Measurements from ENCODE around the gene PKIG. TPM values are rescaled to one million over a fixed set of nuclear protein-coding genes. Genes with fewer than 3 reads are reported as not detected.

The PKIG gene
- total RNA-seq, 1 donor from 2014 or later: 11.3 TPM

DNA sequence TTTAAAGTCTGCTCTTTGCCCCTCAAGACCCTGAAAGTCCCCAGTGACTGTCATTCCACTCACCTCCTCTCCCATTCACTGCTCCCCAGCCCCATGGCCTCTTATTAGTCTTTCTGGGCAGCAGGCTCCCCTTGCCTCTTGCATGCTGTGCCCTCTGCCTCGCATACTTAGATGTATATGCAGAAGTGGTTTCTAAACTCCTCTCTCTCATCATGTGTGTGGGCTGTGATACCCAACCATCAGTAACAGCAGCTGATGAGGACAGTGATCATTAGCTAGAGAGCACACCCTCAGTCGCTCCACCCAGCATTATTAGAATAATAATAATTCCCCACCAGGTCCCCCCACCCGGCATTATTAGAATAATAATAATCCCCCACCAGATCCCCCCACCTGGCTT is 14.5 kb downstream of the PKIG start:
- no peak for ATAC-seq

DNA sequence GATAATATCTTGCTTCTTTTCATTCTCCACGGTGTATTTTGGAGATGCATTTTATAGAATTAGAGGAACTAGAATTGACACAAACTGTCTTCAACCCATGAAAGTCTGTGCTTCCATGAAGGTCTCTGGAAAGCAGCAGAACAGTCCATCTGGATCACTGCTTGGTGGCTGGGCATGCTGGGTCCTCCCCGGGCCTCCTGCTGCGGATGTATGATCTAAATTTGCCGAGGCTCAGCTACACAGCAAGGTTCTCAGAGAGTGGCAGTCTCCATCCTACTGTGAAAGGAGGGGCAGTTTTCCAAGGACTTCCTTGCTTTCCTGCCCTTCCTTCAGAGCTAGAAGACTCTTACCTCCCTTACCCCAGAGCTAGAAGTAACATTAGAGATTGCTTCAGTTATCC is 15.1 kb downstream of the PKIG start:
- ATAC-seq: no peak

DNA sequence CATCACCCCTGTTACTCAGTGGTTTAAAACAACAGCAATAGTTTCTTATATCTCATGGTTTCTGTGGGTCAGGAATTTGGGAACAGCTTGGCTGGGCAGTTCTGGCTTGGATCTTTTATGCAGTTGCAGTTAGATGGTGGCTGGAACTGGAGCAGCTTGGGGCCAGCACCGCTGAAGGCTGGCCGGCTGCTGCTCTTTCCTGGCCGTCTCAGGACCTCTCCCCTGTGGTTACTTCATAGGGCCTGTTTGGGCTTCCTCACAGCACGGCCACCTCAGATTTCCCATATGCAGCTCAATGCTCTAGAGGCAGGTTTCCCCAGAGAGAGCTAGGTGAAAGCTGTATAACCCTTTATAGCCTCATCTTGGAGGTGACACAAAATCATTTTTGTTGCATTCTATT is 15.6 kb downstream of the PKIG start:
- ATAC-seq: no peak

DNA sequence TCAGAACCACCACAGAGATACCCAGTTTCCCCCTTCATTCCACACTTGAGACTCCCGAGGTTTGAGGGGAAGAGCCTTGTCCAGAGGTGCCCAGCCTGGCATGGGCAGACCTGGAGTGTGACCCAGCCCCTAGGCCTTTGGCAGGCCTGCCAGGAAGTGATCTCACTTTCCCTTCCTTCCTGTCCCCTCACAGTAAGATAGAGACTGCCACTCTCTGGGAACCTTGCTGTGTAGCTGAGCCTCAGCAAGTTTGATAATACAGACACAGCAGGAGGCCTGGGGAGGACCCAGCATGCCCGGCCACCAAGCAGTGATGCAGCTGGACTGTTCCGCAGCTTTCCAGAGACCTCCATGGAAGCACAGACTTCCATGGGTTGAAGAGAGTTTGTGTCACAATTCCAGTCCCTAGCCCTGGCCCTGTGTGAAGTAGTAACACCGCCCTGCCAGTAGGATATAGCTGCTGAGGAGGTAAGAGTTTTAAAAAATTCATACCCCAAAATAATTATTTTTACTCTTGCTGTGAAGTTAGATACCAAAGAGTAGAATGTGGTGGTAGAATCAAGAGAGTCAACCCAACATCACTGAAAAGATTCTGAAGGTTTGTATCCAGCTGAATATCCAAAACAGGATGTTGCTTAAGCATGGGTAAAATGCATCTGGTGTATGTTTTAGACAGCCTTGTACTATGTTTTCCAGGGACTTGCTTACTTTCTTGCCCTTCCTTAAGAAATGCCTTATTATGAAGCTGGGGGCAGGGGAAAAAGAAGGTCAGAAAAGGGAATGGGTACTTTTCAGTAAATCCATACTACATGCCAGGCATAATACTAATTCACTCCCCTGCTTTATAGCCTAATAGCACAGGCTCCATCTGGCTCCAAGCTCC is 16.3 kb downstream of the PKIG start:
- peak; percentile 61 for ATAC-seq

DNA sequence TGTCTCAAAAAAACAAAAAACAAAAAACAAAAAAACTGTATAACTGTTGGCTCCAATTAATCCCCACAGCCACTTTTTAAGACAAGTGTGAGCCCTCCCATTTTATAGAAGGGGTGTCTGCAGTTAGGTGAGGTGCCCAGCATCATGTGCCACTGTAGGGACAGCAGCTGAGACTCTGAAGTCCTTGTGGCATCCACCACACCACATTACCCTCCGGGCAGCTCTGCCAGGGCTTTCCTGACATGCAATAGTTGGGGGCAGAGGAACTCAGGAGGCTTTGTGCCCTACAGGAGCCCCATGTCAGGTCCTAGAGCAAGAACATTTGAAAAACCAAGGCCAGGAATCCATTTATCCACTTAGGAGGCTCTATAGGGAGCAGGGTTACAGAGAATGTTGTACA is 17.3 kb downstream of the PKIG start:
- ATAC-seq: no peak

DNA sequence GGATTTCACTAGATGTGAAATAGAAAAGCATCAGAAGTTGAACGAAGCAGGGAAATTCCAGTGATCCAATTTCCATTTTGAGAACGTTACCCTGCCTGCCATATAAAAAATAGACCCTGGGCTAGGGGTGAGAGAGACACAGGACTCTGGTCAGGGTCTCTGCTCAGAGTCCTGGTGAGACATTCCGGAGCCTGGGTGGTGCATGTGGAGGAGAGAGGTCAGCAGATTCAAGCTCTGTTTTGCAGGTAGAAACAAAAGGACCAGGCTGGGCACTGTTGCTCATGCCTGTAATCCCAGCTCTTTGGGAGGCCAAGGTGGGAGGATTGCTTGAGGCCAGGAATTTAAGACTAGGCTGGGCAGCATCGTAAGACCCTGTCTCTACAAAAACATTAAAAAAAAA is 17.9 kb downstream of the PKIG start:
- ATAC-seq: no peak

DNA sequence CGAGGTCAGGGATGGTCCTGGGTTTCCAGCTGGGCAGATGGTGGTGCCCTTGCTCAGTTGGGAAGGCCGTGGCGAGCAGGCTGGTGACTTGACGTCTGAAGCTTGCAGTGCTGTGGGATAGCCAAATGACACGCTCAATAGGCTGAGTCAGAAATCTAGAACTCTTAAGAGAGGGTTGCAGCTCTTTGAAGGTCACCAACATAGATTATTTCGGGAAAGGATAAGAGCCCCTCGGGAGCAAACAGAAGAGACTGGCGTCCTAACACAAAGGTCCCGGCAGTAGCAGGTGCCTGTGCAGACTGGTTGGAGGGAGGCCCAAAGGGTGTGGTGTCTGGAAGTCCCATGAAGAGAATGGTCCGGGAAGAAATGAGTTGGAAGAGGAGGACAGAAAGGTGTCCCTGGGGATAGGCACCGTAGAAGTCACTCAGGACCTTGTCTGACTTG is 18.4 kb downstream of the PKIG start:
- no peak for ATAC-seq

DNA sequence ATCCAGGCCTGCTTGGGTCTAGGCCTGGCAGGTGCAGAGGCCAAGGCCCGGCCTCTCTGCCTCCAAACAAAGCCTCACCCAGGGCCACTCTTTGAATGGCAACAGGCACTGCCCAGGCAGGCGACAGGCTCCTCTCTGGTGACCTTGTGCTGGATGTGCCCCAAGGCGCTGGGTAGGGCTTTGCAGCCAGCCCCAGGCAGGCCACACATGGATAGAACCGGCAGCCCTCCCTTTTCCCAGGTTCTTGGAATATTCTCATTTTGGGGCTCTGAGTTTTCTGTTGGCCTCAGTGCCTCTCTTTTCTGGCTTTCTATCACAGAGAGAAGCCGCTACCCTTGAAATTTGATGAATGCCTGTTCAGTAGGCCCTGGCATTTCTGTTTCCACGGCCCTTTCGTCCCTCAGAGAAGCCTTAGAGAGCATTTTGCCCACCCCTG is 18.9 kb downstream of the PKIG start:
- no peak for ATAC-seq

DNA sequence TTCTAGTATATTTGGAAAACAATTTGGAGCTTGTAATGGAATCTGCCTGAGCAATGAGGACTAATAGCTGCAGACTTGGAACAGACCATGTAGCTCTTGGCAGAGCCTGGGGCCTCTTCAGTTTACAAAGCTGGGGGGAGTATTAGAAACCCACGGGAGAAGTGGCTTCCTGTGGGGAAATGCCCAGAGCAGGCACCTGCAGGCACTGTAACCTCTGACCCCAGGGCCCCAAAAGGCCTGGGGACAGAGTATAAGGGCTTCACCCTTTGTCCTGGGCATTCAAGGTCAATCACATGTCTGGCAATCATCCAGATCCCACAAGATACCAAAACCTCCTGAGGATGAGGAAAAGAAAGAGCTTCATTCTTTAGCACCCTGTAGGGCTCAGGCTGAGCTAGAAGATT is 19.4 kb downstream of the PKIG start:
- peak; percentile 29 for ATAC-seq

DNA sequence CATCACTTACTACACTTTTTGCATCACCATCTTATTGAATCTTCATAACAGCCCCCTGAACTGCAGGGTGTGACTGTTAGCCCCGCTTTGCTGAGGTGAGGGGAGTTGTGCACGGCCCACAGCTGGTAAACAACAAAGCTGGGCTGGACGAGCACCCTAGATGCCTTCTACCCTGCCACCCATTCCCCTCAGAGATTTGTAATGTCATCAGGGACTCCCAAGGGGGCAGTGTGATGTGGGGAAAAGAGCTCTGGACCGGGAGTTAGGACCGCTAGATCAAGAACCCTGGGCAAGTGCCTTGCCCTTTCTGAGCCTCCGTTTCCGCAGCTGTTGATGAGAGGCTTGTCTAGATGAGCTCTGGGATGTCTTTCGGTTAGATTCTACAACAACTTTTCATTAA is 20.9 kb downstream of the PKIG start:
- no peak for ATAC-seq

DNA sequence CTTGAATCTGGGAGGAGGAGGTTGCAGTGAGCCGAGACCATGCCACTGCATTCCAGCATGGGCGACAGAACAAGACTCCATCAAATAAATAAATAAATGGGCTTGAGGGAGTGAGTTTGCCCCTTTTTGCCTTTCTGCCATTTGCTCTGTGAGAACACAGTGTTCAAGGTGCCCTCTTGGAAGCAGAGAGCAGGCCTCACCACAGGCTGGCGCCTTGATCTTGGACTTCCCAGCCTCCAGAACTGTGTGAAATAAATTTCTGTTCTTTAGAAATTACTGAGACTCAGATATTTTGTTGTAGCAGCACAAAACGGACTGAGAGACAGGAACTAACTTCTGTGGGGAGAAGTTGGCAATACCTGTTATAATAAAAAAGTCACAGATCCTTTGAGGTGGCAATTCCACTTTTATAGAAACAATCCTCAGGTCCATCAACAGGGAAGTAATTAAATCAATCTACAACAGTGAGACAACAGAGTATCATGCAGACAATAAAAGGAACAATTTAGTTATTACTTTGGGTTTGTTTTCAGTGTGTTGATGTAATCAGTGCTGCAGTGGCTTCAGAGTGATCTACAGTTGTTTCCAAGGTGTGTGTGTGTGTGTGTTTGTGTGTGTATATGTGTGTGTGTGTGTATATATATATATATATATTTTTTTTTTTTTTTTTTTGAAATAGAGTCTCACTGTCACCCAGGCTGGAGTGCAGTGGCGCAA is 24.5 kb downstream of the PKIG start:
- no peak for ATAC-seq

DNA sequence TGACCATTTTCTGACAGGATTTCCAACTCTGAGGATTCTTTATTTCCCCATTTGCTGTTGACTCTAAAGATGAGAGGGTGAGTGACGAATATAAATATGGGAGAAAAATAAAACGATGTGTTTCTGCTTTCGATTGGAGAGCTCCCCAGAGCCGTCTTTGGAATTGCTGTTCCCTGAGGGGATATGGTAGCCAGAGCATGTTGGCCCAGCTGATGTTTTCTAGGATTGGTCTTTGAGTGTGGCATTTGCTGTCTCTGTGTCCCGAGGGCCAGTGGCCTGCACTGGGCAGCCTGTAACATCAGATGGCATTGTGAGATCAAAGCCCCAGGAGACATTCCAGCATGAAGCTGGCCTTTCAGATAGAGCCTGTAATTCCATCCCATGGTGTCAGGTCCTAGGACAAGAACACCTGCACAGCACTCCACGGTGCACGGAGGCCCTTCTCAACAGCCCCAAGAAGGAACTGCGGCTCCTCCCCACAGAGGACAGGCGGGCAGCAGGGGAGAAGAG is 26.7 kb downstream of the PKIG start:
- ATAC-seq: no peak

DNA sequence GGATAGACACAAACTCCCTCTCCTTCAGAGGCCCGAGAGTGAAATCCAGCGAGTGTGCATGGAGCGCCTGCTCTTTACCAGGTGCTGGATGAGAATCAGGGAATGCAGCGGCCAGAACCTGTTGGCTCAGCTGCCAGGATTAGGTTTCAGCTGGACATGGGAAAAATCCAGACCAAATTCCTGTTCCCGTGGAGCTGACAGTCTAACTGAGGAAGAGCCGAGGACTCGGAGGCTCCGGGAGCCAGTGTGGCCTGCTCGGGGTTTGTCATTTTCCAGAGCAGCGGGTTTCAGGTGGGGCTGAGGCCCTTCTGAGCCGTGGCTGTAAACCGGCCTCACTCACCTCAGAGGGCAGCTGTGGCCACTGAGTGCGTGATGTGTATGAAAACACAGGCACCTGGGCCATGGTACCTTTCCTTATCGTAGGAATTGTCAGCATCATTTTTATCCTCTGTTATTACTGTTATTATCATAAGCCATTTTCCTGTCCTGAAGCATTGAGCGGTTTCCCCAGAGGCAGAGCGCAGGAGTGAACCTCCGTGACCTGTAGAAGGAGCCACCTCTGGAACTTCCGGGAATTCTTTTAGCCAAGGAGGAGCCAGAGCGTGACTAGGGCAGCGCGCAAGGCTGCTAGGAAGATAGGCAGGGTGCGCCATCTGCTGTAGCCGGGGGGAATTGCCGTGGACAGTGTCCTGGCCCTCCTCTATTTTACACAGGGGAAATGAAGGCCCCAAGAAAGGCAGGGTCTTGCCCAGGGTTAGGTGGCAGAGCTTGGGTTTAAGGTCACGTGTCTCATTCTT is 27.3 kb downstream of the PKIG start:
- peak; percentile 98 for ATAC-seq

DNA sequence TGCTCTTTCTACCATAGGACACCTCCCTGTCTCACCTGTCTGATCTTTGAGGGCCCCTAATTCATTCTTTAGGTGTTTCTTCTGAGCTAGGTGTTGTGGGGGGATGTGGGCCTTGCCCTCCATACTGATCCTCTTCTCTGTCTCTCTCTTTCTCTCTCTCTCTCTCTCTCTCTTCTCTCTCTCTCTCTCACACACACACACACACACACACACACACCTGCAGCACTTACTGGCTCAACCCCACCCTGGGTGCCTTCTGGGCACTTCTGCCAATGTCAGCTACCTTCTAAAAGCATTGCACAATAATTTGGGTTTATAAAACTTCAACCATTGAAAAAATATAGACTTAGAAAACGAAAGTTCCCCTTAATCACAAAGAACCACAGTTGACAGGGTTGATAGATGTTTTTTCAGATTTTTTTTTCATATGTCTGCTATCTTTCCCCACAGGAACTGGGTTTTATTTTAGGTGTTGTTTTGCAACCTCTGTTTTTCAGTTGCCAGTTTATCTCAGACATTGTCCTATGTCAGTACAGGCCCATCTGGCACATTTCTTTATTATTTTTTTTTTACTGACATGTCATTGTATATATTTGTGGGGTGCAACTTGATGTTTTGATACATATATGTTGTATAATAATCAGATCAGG is 28.1 kb downstream of the PKIG start:
- peak; percentile 53 for ATAC-seq

DNA sequence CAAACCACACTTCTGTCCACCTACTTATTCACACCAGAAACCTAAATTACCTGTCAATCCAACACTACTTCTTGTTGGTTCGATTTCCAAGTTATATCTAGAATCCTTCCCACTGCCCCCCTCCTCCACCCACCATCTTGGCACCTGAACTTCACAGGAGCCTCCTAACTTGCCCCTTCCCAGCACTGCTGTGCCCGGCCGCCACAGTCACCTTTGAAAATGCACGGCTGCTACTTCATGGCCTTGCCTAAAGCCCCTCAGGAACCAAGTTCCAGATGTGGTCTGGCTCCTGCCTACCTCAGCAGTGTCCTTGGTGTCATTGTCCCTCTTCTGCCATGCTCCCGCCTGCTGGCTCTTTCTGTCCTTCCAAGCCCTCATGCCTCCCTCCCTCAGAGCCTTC is 31.2 kb downstream of the PKIG start:
- ATAC-seq: no peak

DNA sequence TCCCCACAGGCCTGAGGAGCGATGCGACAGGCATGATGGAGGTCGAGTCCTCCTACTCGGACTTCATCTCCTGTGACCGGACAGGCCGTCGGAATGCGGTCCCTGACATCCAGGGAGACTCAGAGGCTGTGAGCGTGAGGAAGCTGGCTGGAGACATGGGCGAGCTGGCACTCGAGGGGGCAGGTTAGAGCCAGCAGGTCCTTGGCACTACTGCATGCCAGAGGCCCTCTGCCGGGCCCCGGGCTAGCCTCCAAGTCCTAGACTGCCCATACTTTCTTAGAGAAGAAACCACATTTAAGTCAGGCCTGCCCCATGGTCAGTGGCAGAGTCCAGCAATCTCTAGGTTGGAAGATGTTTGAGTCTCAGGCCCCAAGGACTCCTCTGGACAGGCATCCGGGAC is 32.1 kb downstream of the PKIG start:
- no peak for ATAC-seq

DNA sequence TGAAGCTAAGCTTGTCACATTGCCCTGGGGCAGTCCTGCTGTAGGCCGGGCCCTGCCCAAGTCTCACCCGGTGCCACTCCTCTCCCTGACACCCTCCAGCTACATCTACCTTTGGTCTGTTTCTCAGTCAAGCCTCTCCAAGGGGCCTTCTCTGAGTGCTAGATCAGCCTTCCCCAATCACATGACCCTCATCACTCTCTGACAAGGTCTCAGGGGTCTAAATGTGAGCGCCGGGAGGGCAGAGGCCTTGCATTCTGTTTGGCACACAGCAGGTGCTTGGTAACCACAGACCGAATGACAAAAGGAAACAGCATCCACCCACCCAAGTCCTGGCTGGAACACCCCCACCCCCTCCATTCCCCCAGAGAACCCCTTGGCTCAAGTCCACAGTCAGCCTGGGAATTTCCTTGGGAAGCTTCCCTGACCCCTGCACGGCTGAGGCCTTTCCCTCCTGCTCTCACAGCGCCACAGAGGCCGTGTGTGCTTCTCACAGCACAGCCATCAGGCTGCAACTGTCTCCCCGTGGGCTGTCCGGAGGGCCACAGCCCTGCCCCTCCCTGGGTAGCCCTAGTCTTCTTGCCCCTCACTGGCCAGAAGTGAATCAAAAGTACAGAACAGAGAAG is 32.9 kb downstream of the PKIG start:
- peak; percentile 15 for ATAC-seq

DNA sequence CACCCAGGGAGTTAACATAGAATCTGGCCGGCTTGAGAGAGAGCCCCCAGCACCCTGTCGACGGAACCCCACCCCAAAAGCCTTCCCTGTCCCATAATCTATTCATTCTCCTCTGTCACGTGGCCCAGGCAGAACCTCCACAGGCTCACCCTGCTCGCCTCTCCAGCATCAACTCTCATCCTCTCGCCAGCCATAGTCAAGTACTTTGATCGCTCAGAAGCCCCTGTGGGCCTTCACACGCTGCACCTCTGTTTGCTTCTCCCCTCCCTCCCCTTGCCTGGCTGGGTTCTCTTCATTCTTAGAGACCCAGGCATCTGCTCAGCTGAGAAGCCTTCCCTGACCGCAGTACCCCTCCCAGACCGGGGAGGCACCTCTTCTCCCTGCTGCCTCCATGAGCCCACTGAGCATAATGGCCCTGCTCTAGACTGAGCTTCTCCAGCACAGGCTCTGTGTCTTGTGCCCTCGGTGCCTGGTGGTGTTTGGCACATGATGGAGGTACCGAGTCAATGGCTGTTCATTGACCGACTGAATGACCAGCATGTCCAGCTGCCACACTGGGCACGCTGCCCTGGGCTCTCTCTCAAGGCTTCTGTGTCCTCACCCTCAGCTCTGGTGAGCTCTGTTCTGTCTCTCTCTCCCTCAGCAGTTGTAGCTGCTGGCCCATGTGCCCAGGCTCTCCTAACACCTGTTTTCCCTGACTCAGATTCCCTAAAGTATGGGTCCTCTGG is 33.7 kb downstream of the PKIG start:
- ATAC-seq: no peak

DNA sequence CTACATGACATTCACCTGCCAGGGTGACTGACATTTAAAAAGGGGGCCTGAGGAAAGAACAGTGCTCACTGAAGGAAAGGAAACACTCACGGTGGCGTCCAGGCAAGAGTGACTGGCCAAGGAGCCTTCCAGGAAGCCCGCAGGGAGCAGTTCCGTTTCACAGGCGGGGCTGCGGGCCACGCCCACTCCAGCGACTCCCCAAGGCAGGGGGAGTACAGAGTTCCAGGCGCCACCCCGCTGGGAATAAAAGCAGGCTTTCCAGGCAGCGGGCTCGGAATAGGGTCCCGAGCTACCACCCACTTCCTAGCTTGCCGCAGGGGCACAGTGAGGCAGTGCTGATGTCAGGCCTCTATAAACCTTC is 34.2 kb downstream of the PKIG start:
- ATAC-seq: peak; percentile 21

DNA sequence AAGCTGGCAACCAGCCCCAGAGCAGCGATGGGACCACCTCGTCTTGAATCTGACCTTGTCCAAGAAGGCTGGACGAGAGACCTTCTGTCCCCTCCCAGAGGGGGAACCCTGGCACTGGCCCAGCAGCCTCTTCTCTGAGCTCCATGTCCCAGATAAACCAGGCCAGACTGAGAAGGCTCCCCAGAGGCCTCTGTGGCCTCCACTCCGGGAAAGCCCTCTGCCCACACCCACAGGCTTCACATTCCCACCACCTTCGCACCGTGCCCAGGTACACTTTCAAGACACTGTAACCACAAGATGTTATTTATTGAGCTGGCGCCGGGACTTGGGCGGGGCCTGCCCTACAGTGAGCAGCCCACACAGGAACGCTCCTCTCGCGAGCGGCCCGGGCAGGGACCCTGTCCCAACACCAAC is 35.9 kb downstream of the PKIG start:
- no peak for ATAC-seq

DNA sequence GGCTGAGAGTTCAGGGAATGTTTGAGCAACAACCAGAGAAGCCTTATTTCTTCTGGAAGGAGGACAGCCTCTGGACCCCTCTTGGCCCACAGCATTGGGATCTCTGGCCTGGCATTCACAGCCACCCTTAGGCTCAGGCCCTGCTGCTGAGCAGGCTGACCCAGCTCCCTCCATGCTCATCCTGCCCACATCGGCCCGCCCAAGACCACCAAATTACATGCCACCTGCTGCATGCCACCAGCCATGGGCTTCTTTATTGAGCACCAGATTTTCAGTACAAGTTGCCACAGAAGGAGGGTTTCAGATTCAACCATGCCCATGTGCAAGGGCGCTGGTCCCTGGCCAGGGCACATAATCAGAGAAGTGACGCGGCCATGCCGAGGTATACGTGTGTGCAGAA is 36.9 kb downstream of the PKIG start:
- ATAC-seq: no peak

Data from esophagus mucosa (tissue), 1 donor.